ENCODE results near the gene TBC1D24.
"Not testable (repeated sequence)": the region's sequence is repeated elsewhere in the genome, so short reads cannot be mapped to it uniquely, and the experiment has no call there.

TBC1D24 gene

GRCh38 chr16:2518823-2519710 is 44.1 kb downstream of the TBC1D24 start:
- no peak for DNase-seq

DNA sequence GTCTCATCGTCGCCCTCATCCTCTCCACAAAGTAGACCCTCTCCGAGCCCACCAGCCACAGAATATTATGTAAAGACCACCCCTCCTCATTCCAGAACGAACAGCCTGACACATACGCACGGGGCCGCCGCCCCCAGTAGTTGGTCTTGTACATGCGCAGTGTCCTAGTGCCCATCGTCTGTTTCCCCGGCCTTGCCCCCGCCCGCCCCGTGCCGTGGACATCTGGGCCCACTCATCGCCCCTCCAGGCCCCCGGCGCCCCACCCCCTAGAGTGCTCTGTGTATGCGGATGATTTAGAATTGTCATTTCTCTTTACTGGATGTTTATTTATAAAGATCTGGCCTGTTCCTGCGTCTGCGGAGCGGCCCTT is 44.8 kb downstream of the TBC1D24 start:
- DNase-seq: no peak

- DNase-seq: peak; percentile 86
Measured at GRCh38 chr16:2520097-2520783, 45.3 kb downstream of the TBC1D24 start, which contains the start of gene AMDHD2. Gene AMDHD2 (plus strand): TSS chr16:2520371. CDS start chr16:2520459, 88 bp downstream.

DNA sequence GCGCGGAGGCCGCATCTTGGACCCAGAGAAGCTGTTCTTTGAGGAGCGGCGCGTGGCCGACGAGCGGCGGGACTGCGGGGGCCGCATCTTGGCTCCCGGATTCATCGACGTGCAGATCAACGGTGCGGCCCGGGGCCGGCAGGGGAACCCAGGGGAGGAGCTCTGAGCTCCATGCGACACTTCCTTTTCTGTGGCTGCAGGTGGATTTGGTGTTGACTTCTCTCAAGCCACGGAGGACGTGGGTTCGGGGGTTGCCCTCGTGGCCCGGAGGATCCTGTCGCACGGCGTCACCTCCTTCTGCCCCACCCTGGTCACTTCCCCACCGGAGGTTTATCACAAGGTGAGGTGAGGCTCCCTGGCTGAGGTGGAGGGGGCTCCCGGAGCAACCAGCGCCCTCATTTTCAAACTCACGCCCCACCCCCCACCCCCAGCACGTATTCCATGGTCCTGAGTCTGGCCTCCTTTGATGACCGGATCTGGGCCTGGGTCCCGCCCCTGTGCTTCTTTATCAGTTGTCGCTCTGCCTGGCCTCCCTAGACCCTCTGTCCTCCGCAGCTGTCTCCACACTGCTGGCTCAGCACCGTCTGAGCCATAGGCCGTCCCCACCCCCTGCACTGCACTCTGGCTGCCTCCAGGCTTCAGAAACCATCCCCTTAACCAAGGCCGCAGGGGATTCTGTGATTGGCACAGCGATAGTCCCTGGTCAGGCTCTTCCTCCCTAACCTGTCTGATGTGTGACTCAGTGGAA is 46.0 kb downstream of the TBC1D24 start:
- no peak for DNase-seq

DNA sequence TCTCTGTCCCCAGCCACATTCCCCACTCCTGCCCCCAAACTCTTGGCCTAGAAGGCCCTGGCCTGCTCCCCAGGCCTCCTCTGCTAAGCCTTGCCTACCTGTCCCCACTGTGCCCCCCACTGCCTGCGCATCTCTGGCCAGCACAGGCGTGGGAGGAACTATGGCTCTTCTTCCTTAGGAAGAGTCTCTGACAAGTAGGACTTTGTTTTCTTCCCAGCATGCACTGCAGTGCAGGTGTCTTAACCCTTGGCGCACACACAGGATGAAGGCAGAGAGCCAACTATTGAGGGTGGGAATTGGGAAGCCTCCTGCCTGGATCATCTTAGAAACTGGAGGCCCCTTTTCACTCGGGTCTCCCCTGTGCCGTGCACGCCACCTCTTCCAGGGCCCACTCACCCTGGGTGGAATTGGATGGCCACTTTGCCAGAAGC is 48.9 kb downstream of the TBC1D24 start:
- DNase-seq: no peak

- DNase-seq: no peak
Measured at GRCh38 chr16:2524339-2524938, 49.5 kb downstream of the TBC1D24 start.

GRCh38 chr16:2526135-2526534 is 51.2 kb downstream of the TBC1D24 start:
- DNase-seq: no peak

- DNase-seq: no peak
Measured at GRCh38 chr16:2527071-2527783, 52.3 kb downstream of the TBC1D24 start.

- no peak for DNase-seq
Measured at GRCh38 chr16:2527784-2528100, 52.8 kb downstream of the TBC1D24 start.

DNA sequence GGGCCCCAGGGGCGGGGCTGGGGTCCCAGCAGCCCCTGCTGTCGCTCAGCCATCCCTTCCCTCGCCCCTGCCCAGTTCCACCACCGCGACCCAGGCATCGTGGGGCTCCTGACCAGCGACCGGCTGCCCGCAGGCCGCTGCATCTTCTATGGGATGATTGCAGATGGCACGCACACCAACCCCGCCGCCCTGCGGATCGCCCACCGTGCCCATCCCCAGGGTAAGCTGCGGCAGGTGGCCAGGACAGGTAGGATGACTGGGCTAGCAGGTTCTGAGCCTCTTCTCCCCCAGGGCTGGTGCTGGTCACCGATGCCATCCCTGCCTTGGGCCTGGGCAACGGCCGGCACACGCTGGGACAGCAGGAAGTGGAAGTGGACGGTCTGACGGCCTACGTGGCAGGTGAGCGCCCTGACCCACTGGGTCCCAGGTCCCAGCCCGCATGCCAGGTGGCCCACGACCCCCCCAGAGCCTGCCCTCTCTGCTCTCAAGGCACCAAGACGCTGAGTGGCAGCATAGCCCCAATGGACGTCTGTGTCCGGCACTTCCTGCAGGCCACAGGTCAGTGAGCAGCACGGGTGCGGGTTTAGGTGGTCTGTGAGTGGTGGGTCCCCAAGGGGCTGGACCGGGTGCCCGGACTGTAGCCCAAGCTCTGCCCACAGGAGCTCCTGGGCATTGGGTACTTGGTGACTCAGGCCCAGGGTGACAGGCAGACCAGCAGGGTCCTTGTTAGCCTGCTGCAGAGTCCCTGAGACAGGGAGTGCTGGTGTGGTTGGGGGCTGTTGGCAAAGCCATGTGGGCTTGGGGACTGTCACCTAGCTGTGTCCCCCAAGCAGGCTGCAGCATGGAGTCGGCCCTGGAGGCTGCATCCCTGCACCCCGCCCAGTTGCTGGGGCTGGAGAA is 53.5 kb downstream of the TBC1D24 start:
- DNase-seq: no peak

- no peak for DNase-seq
Measured at GRCh38 chr16:2529061-2529931, 54.4 kb downstream of the TBC1D24 start.

DNA sequence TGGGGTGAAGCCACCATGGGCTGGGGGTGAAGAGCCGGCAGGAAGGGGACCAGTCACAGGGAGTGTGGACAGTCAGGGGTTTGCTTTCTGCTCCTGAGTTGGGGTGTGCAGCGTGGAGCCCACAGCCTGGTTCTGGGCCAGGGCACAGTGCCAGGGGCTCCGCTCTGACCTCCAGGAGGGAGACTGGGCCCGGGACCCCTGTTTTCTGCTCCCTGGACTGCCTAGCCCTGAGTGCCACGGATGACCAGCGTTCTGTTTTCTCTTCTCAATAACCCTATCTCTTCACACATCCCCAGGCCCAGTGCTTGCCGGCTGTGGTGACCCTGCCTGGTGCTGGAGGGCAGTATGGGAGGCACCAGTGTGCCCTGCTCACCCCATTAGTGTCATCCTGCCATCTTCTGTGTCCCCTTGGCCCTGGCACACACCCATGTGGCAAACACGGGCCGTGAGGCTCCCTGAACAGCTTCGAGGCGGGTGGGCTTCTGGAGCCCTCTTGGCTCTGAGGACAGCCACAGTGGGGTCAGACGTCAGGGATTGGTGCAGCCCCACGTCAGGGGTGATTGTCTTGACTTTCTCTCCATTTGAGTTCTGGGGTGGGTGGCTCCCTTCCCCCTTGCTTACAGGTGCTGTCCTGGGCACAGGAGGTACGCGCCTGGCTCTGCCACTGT is 55.2 kb downstream of the TBC1D24 start:
- no peak for DNase-seq

- no peak for DNase-seq
Measured at GRCh38 chr16:2530629-2531318, 55.8 kb downstream of the TBC1D24 start.

DNA sequence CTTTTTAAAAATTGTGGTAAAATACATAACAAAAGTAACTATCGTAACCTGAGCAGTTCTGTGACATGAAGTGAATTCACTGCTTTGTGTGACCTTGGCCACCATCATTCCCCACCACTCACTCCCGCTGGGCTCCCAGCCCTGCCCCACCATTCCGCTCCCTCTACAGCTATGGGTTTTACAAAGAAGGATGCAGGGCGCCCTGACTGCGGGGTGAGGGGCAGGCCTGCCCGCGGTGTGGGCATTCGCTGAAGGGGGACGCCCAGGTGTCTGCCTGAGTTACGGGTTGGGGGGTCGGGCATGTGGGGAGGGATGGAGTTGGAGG is 56.4 kb downstream of the TBC1D24 start, which contains the start of gene CEMP1:
CEMP1 (minus strand) TSS at position 38 of the 325 bp plus-strand sequence. CDS start 335 bp downstream, outside the sequence.
- DNase-seq: no peak

DNA sequence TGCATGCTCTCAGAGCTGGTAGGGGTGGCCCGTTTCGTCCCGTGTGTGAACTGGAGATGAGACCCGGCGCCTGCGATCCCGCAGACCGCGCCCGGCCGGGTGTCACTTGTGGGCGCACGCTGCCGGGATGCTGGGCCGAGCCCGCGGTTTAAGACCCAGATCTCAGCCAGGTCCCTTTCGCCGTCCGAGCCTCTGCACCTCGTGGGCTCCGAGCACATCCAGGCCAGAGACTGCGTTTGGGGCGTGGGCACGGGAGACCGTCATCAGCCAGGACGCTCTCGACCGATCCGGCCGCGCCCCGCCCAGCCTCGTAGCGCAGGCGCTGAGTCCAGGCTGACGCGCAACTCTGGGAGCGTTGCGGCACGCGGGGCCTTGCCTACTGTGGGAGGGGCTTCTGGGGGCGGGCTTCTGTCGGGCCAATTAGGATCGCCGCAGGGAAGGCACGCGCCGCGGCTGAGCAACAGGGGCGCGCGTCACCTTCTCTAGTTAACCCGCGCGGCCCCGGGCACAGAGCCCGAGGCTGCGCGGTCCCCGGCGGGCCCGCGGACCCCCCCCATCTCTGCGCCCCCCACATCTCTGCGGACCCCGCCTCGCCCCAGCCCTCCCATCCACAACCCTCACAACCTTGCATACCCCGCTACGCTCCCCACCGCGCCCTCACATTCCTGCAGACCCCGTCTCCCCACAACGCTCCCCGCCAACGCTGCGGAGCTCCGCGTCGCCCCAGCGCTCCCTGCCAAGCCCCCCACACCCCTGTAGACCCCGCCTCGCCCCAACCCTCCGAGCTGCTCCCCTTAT is 57.0 kb downstream of the TBC1D24 start:
- peak; percentile 98 for DNase-seq

DNA sequence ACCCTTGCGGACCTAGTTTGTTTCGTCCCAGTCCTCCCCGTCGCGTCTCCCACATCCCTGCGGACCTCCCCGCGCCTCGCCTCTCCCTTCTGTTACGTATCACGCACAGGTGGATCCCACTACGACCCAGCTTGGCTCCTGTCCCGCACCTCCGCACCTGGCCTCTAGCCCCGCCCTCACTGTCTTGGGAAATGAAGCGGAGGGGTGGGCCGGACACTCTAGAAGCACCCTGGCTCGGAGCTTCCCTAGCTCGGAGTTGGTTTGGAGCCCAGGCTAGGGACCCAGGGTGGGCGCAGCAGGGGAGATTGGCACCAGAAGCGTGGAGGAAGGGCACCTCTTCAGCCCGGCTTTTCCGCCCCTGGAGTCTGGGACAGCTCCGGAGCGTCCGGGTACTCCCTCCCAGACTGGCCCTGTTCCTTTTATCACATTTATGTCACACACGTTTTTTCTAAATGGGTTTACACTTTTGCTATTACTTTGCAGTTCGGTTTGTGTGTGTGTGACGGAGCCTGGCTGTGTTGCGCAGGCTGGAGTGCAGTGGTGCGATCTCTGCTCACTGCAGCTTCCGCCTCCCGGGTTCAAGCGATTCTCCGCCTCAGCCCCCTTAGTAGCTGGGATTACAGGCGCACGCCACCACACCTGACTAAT is 57.7 kb downstream of the TBC1D24 start:
- peak; percentile 42 for DNase-seq

GRCh38 chr16:2533142-2533755 is 58.3 kb downstream of the TBC1D24 start:
- DNase-seq: not testable (repeated sequence)

All from midbrain (tissue), 1 donor.